Dermis blood vessel endothelial cell (primary cell): ENCODE data around the gene CLEC18C. TPM values are rescaled to one million over a fixed set of nuclear protein-coding genes. Genes with fewer than 3 reads are reported as not detected.
A peak's percentile ranks its signal among the peaks of the same experiment; 100 is the strongest.
"Not testable (repeated sequence)": the region's sequence is repeated elsewhere in the genome, so short reads cannot be mapped to it uniquely, and the experiment has no call there.

ENCODE experiments used
- DNase-seq: peaks from one replicate; pipeline ENCODE4 v3.0.0; 2010
- total RNA-seq: library from RNA; depleted of rRNA; stranded (reverse); fragments of >200 nt; gene quantifications from 2 replicates; pipeline ENCODE4 v1.2.3, GENCODE V29; 2014

CLEC18C gene
- total RNA-seq, 1 donor from 2014 or later: not detected

DNA sequence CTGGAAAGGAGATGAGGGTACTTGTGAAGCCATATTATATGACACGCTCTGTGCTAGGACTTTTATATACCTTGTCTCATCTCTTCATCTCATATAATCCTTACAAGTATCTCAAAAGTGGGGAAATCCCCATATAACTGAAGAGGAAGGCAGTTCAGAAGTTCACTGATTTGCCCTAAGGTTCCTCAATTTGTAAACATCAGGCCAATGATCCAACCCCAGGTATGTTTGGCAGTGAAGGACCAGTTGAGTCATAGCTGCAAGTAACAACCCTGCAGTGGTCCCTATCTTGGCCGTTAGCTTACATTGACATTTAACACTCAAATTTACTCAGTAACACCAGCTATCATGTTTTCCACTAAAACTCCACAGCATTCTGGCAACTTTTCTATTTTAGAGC, 45.0 kb downstream of the CLEC18C start:
- not testable (repeated sequence) for DNase-seq

DNA sequence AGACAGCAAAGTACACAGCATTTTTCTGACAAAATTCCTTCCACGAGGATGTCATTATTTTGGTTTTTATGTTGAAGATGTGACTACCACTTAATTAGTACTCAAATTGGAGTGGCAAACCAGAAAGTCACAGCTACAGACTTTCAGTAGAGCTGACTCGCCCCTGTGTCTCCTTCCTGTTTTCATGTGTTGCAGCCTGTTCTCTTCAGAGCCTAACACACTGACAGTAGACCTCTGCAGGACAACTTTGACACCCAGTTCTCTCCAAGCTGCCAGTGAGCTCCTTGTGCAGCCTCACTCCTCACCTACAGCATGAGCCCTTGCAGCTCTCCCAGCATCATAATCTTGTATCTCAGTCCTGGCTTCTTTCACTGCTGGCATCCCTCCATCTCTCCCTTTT, 49.0 kb downstream of the CLEC18C start:
- DNase-seq: not testable (repeated sequence)

DNA sequence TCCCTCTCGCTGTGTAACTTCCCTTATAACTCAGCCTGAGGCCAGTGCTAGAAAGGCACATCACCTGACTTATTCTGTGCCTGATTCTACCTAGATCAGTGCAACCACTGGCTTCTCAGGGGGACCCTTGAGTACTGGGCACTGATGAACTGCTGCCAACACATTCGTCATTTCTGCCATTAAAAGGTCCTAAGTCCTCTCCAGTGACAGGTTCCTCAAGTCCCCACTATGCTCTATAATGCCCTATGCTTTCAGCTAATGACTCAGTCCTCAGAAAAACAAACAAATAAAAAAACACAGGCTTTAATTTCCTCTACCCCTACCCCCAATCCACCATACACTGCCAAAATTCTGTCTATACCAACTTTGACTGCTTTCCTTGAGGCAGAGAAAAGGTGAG, 49.6 kb downstream of the CLEC18C start:
- DNase-seq: peak; percentile 7

DNA sequence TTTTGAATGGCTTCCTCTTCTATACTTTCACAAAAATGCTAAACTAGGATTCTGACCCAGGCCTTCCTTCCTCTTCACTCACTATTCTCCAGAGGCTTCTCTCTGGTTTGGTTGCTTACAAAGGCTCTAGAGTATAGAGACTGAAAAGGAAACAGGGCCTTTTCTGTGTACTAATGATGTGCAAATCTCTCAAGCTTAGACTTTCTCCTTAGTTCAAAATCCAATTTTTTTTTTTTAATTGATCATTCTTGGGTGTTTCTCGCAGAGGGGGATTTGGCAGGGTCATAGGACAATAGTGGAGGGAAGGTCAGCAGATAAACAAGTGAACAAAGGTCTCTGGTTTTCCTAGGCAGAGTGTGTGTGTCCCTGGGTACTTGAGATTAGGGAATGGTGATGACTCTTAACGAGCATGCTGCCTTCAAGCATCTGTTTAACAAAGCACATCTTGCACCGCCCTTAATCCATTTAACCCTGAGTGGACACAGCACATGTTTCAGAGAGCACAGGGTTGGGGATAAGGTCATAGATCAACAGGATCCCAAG, 50.5 kb downstream of the CLEC18C start:
- not testable (repeated sequence) for DNase-seq

DNA sequence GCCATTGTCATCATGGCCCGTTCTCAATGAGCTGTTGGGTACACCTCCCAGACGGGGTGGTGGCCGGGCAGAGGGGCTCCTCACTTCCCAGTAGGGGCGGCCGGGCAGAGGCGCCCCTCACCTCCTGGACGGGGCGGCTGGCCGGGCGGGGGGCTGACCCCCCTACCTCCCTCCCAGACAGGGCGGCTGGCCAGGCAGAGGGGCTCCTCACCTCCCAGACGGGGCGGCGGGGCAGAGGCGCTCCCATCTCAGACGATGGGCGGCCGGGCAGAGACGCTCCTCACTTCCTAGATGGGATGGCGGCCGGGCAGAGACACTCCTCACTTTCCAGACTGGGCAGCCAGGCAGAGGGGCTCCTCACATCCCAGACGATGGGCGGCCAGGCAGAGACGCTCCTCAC, 51.1 kb downstream of the CLEC18C start:
- not testable (repeated sequence) for DNase-seq

DNA sequence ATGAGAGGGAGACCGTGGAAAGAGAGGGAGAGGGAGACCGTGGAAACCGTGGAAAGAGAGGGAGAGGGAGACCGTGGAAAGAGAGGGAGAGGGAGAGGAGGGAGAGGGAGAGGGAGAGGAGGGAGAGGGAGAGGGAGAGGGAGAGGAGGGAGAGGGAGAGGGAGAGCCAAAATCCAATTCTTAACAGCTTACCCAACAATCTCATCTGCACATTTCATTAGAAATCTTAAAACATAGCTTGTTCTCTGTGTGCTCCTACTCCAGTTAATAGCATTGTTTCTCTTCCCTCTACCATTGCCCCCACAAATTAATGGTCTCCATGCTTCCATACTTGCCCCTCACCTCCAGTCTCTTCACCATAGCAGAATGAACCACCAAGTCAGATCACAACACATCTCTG, 51.8 kb downstream of the CLEC18C start:
- not testable (repeated sequence) for DNase-seq

DNA sequence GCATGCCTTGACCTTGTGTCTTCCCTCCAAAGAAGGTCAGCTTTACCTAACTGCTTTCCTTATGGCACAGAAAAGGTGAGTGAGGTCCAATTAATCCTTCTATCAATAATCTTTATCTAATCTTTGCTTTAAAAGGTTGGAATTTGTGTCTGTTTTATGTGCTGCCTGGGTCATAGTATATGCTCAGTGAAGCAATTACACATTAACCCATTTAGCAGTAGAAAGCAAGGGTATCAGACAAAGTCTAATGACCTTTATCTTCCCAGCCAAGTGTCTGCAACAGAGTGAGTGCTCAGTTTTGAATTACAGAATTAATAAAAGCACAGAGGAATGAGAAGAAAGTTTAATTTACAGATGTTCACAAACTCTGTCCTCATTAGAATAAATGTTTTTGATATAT, 52.4 kb downstream of the CLEC18C start:
- DNase-seq: not testable (repeated sequence)

DNA sequence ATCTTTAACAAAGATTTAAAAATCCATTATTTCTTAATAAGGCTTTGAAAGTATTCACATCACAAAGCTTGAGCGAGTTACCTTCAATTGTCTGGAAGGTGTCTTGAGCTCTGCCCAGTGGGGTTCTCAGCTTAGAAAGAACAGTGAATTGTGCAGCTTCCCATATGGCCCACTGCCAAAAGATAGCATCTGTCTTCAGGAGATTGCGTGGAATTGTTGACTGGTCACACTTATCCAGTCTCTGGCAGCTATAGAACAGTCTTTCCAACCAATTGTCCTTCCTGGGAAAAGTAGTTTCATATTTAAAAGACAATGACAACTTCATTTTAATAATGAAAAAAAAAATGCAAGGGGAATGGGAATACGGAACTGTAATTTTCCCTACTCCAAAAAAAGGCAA, 58.2 kb downstream of the CLEC18C start:
- DNase-seq: peak; percentile 93

Other genes with a start within 250 kb of the CLEC18C start
- gene CLEC18A, start 222.5 kb upstream of the CLEC18C start, total RNA-seq: 0.14 and 0.68 TPM in 2 replicates
- gene PDPR, start 59.5 kb upstream of the CLEC18C start, total RNA-seq: 53.1 and 61.6 TPM in 2 replicates
- gene EXOSC6, start 78.2 kb downstream of the CLEC18C start, total RNA-seq: 36.3 and 47.6 TPM in 2 replicates
- gene AARS1, start 115.7 kb downstream of the CLEC18C start, total RNA-seq: 111 and 152 TPM in 2 replicates
- gene DDX19B, start 125.4 kb downstream of the CLEC18C start, total RNA-seq: 24.0 and 32.6 TPM in 2 replicates
- gene DDX19A, start 173.1 kb downstream of the CLEC18C start, total RNA-seq: 40.2 and 50.5 TPM in 2 replicates